Neural progenitor cell (in vitro differentiated cells): ENCODE measurements around the gene IKBKG. TPM values are rescaled to one million over a fixed set of nuclear protein-coding genes. Genes with fewer than 3 reads are reported as not detected.

Experiments used
- DNase-seq: peaks from one replicate; pipeline ENCODE4 v3.0.0-alpha.2; 2016; ENCODE audit warnings: low spot score
- H2AFZ ChIP-seq: fragments of 200-600 bp; sonication (generic); replicated peaks from 2 replicates; pipeline ENCODE4 v1.6.1; 2016; ENCODE audit warnings: antibody characterized with exemption
- H3F3A ChIP-seq: fragments of 200-600 bp; sonication (generic); 2 replicates; pipeline ENCODE4 v1.6.1; 2016; ENCODE audit warnings: antibody characterized with exemption, low read depth
- H3K27ac ChIP-seq: fragments of 200-600 bp; sonication (generic); 2 replicates; pipeline ENCODE4 v1.5.1; 2016; ENCODE audit warnings: mild to moderate bottlenecking
- H3K27me3 ChIP-seq: fragments of 200-600 bp; sonication (generic); 2 replicates; pipeline ENCODE4 v1.6.1; 2016; ENCODE audit warnings: mild to moderate bottlenecking, moderate library complexity
- H3K36me3 ChIP-seq: fragments of 200-600 bp; sonication (generic); 2 replicates; pipeline ENCODE4 v1.5.1; 2016
- H3K4me1 ChIP-seq: fragments of 200-600 bp; sonication (generic); 2 replicates; pipeline ENCODE4 v1.6.1; 2016; ENCODE audit warnings: mixed run types
- H3K4me2 ChIP-seq: fragments of 200-600 bp; sonication (generic); 2 replicates; pipeline ENCODE4 v1.6.1; 2016
- H3K4me3 ChIP-seq: fragments of 200-600 bp; sonication (generic); 2 replicates; pipeline ENCODE4 v1.5.1; 2016
- H3K79me2 ChIP-seq: fragments of 200-600 bp; sonication (generic); 2 replicates; pipeline ENCODE4 v1.6.1; 2016; ENCODE audit warnings: low read depth
- H3K9ac ChIP-seq: fragments of 200-600 bp; sonication (generic); 2 replicates; pipeline ENCODE4 v1.6.1; 2016
- H3K9me3 ChIP-seq: fragments of 200-600 bp; sonication (generic); 2 replicates; pipeline ENCODE4 v1.5.1; 2016; ENCODE audit warnings: low read depth
- H4K20me1 ChIP-seq: fragments of 200-600 bp; sonication (generic); 2 replicates; pipeline ENCODE4 v1.6.1; 2016; ENCODE audit warnings: low read depth
- H3K27ac Mint-ChIP-seq: 3 replicates; pipeline ENCODE4 v1.8.0; 2021; ENCODE audit warnings: mixed read lengths
- H3K27me3 Mint-ChIP-seq: 2 replicates; pipeline ENCODE4 v1.8.0; 2022; ENCODE audit warnings: low read depth, mild to moderate bottlenecking, inconsistent platforms, moderate library complexity, mixed read lengths; ENCODE audit not compliant: insufficient read depth
- H3K36me3 Mint-ChIP-seq: 3 replicates; pipeline ENCODE4 v1.8.0; 2021; ENCODE audit warnings: mixed read lengths
- H3K4me1 Mint-ChIP-seq: 3 replicates; pipeline ENCODE4 v1.8.0; 2021; ENCODE audit warnings: mixed read lengths
- H3K4me3 Mint-ChIP-seq: 3 replicates; pipeline ENCODE4 v1.8.0; 2021; ENCODE audit warnings: mild to moderate bottlenecking, moderate library complexity, mixed read lengths
- H3K9me3 Mint-ChIP-seq: 3 replicates; pipeline ENCODE4 v1.8.0; 2020; ENCODE audit warnings: mixed read lengths
- EZH2 ChIP-seq: fragments of 200-600 bp; sonication (generic); IDR thresholded peaks from 2 replicates; pipeline ENCODE4 v1.6.1; 2017; ENCODE audit warnings: antibody characterized with exemption, mild to moderate bottlenecking, moderate library complexity
- EZH2phosphoT487 ChIP-seq: fragments of 200-600 bp; sonication (generic); IDR thresholded peaks from 2 replicates; pipeline ENCODE4 v1.6.1; 2017; ENCODE audit warnings: antibody characterized with exemption
- total RNA-seq: library from RNA; depleted of rRNA; stranded (reverse); fragments of >200 nt; gene quantifications from 2 replicates; pipeline ENCODE4 v1.2.3, GENCODE V29; 2015; ENCODE audit warnings: low replicate concordance
- TF ChIP-seq, protein P1 (sequence below): fragments of 200-600 bp; sonication (generic); IDR thresholded peaks from 2 replicates; pipeline ENCODE4 v1.5.1; 2017; ENCODE audit warnings: antibody characterized with exemption, mild to moderate bottlenecking

IKBKG gene
- total RNA-seq, 1 donor from 2014 or later, result 13.2 TPM

DNA sequence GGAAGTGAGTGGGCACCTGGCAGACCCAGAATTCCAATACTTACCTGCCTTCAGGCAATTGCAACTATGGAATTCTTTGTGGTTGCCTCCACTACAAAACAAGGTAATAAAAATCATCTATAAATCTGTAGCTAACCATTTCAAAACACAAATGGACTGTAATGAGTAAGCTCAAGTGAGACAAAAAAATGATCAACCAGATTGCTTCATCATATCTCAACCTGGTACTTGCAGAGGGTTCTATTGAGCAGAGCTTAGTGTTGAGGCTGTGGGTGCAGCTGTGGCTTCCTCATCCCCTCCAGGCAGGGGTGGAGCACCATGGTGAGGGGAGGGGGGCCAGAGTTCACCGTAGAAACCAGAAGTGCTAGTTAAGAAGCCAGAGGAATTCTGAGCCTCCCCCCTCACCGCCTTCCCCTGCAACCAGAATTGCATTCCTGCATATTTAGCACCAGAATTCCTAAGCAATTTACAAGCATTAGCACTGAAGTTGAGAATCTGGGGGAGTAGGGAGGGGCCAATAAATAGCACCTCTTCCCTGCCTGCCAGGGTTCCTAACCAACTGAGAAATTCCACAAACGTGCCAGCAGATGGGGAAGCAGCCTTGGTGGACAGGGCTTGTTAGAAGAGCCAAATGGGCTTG, 49.0 kb downstream of the IKBKG start:
- Histone ChIP-seq H3K36me3 (no peaks in the 10 kb centered on the region), H3K9ac (no peak overlapping the region), H3K27me3 (no peaks in the 10 kb centered on the region), H3F3A (no peaks in the 10 kb centered on the region), H3K4me2 (no peak overlapping the region), H3K79me2 (no peaks in the 10 kb centered on the region), H3K9me3 (no peaks in the 10 kb centered on the region), H3K27ac (no peak overlapping the region), H2AFZ (no peak overlapping the region), H3K4me3 (no peak overlapping the region), H4K20me1 (no peaks in the 10 kb centered on the region), H3K4me1 (no peaks in the 10 kb centered on the region)
- no peak overlapping the region for H3K4me3 Mint-ChIP-seq
- DNase-seq, result peak; percentile 65
- TF ChIP-seq EZH2phosphoT487, result no peak
- TF ChIP-seq, protein P1, sequence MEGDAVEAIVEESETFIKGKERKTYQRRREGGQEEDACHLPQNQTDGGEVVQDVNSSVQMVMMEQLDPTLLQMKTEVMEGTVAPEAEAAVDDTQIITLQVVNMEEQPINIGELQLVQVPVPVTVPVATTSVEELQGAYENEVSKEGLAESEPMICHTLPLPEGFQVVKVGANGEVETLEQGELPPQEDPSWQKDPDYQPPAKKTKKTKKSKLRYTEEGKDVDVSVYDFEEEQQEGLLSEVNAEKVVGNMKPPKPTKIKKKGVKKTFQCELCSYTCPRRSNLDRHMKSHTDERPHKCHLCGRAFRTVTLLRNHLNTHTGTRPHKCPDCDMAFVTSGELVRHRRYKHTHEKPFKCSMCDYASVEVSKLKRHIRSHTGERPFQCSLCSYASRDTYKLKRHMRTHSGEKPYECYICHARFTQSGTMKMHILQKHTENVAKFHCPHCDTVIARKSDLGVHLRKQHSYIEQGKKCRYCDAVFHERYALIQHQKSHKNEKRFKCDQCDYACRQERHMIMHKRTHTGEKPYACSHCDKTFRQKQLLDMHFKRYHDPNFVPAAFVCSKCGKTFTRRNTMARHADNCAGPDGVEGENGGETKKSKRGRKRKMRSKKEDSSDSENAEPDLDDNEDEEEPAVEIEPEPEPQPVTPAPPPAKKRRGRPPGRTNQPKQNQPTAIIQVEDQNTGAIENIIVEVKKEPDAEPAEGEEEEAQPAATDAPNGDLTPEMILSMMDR, result no peak
- TF ChIP-seq EZH2, result no peak
- H3K36me3 Mint-ChIP-seq, result no peaks in the 10 kb centered on the region
- H3K9me3 Mint-ChIP-seq, result peaks cover 43% of the 10 kb centered on the region
- H3K4me1 Mint-ChIP-seq, result peaks cover 8% of the 10 kb centered on the region
- no peak overlapping the region for H3K27ac Mint-ChIP-seq
- H3K27me3 Mint-ChIP-seq, result peaks cover 11% of the 10 kb centered on the region

DNA sequence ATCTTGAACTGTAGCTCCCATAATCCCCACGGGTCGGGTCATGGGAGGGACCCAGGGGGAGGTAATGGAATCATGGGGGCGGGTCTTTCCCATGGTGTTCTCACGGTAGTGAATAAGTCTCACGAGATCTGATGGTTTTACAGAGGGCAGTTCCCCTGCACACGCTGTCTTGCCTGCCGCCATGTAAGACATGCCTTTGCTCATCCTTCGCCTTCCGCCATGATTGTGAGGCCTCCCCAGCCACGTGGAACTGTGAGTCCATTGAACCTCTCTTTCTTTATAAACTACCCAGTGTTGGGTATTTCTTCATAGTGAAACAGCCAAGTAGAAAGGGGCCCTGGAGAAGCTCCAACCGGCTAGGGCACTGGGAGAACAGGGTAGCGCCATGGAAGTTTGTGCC, 49.8 kb downstream of the IKBKG start:
- Mint-ChIP-seq H3K4me1 (peaks cover 8% of the 10 kb centered on the region), H3K27ac (no peak overlapping the region)
- H3K9me3 ChIP-seq, result no peaks in the 10 kb centered on the region

DNA sequence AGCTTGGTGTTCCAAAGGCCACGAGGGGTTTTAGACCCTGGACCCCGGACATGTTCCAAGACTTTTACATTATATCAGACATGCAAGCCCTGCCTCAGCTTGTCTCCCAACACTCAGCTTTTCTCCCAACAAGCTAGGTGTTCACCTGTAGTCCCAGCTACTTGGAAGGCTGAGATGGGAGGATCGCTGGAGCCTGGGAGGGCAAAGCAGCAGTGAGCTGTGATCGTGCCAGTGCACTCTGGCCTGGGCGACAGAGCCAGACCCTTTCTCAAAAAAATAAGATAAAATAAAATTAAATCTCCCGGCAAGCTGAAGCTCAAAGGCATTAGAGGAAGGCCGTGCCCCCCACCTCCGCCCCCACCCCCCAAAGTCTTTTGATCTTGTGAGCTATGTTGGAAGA, 51.2 kb downstream of the IKBKG start:
- H3K27me3 ChIP-seq, result no peaks in the 10 kb centered on the region
- no peaks in the 10 kb centered on the region for H3K9me3 ChIP-seq
- H3K9me3 Mint-ChIP-seq, result peaks cover 37% of the 10 kb centered on the region
- H3F3A ChIP-seq, result no peaks in the 10 kb centered on the region
- no peaks in the 10 kb centered on the region for H4K20me1 ChIP-seq
- no peak overlapping the region for H3K27ac Mint-ChIP-seq
- peaks cover 4% of the 10 kb centered on the region for H3K27me3 Mint-ChIP-seq
- H3K4me2 ChIP-seq, result no peak overlapping the region
- no peaks in the 10 kb centered on the region for H3K36me3 ChIP-seq
- no peaks in the 10 kb centered on the region for H3K36me3 Mint-ChIP-seq
- H3K79me2 ChIP-seq, result no peaks in the 10 kb centered on the region
- H3K27ac ChIP-seq, result no peak overlapping the region
- no peak overlapping the region for H3K9ac ChIP-seq
- H2AFZ ChIP-seq, result no peak overlapping the region
- H3K4me1 ChIP-seq, result no peaks in the 10 kb centered on the region
- H3K4me3 ChIP-seq, result no peak overlapping the region
- TF ChIP-seq, protein P1, result no peak
- TF ChIP-seq EZH2 (no peak), EZH2phosphoT487 (no peak)
- peaks cover 8% of the 10 kb centered on the region for H3K4me1 Mint-ChIP-seq
- H3K4me3 Mint-ChIP-seq, result no peak overlapping the region
- DNase-seq, result no peak

More for the DNA sequence above, 49.8 kb downstream of the IKBKG start:
- H3K4me2 ChIP-seq, result no peak overlapping the region
- H3K27me3 ChIP-seq, result no peaks in the 10 kb centered on the region
- no peaks in the 10 kb centered on the region for H3K36me3 Mint-ChIP-seq
- H3K79me2 ChIP-seq, result no peaks in the 10 kb centered on the region
- H3K9ac ChIP-seq, result no peak overlapping the region
- peaks cover 44% of the 10 kb centered on the region for H3K9me3 Mint-ChIP-seq
- TF ChIP-seq, protein P1, result no peak
- no peak for TF ChIP-seq EZH2
- no peak for TF ChIP-seq EZH2phosphoT487
- peaks cover 9% of the 10 kb centered on the region for H3K27me3 Mint-ChIP-seq
- H3K4me3 Mint-ChIP-seq, result no peak overlapping the region
- H3K4me1 ChIP-seq, result no peaks in the 10 kb centered on the region
- H2AFZ ChIP-seq, result no peak overlapping the region
- H4K20me1 ChIP-seq, result no peaks in the 10 kb centered on the region
- no peaks in the 10 kb centered on the region for H3F3A ChIP-seq
- no peak overlapping the region for H3K27ac ChIP-seq
- no peak for DNase-seq
- no peaks in the 10 kb centered on the region for H3K36me3 ChIP-seq
- H3K4me3 ChIP-seq, result no peak overlapping the region
